HCT116 (cell line): ENCODE results near the gene SENP3. TPM values are rescaled to one million over a fixed set of nuclear protein-coding genes. Genes with fewer than 3 reads are reported as not detected.

ENCODE experiments used
- ATAC-seq: fragments of 200-7000 bp; cut with Tn5 transposase; 2 replicates; pipeline ENCODE4 v1.9.1; 2020; ENCODE audit warnings: mild to moderate bottlenecking, moderate library complexity
- BruUV-seq: library from RNA; stranded (reverse); fragments of 400-500 nt; replicated peaks from 2 replicates; lab custom pipeline; 2021; lab: Mats Ljungman, UMichigan
- CTCF ChIA-PET: fragments of 300-600 bp; sonication (Branson Sonifier 250); formaldehyde crosslinking; loops from one replicate; lab custom pipeline; 2021; ENCODE audit warnings: antibody characterized with exemption; lab: Charles Lee
- POLR2A ChIA-PET: fragments of 300-600, 350-600 bp; sonication (Branson Sonifier 250); formaldehyde crosslinking; loops from one replicate; lab custom pipeline; 2021; ENCODE audit warnings: antibody characterized with exemption; lab: Charles Lee
- RAD21 ChIA-PET, 2 experiments: fragments of 300-600 bp; sonication (Branson Sonifier 250); formaldehyde crosslinking; loops; one replicate each; lab custom pipeline; 2023; ENCODE audit warnings: low total read pairs in 2 of 2; ENCODE audit not compliant: uncharacterized antibody in 2 of 2, unreplicated experiment in 2 of 2, low non-redundant PET in 1 of 2; lab: Charles Lee
- DNase-seq: peaks from one replicate; pipeline ENCODE4 v3.0.0-alpha.2; 2010; ENCODE audit warnings: low read depth, low spot score
- H2AFZ ChIP-seq: fragments of 200-600 bp; shearing (Covaris generic), sonication (generic); 2 replicates; pipeline ENCODE4 v1.6.1; 2017; ENCODE audit warnings: low read depth, mixed run types, mixed read lengths, antibody characterized with exemption, low read length; ENCODE audit not compliant: poor library complexity, severe bottlenecking
- H3K27ac ChIP-seq: 2 replicates; pipeline ENCODE4 v1.5.1; 2012; ENCODE audit warnings: low read depth, low read length
- H3K27me3 ChIP-seq: fragments of 200-600 bp; sonication (generic); 2 replicates; pipeline ENCODE4 v1.6.1; 2016; ENCODE audit warnings: mixed run types, low read length, mixed read lengths; ENCODE audit not compliant: insufficient read depth
- H3K36me3 ChIP-seq, 2 experiments: fragments of 200-500 bp in 1 of 2; fragments of 200-600 bp in 1 of 2; sonication (Bioruptor generic) in 1 of 2; sonication (generic) in 1 of 2; 2 replicates each; pipeline versions ENCODE4 v1.5.1 to v1.6.1; 2014 to 2016; ENCODE audit warnings: low read length in 2 of 2, inconsistent platforms in 1 of 2, mixed read lengths in 1 of 2, mixed run types in 1 of 2; ENCODE audit not compliant: insufficient read depth in 2 of 2, control insufficient read depth in 1 of 2
- H3K4me1 ChIP-seq, 2 experiments: fragments of 200-600 bp in 1 of 2; sonication (generic) in 1 of 2; 2 replicates each; pipeline versions ENCODE4 v1.5.1 to v1.6.1; 2012 to 2017; ENCODE audit warnings: low read length in 2 of 2, inconsistent platforms in 1 of 2, mild to moderate bottlenecking in 1 of 2, mixed read lengths in 1 of 2, mixed run types in 1 of 2, moderate library complexity in 1 of 2; ENCODE audit not compliant: insufficient read depth in 2 of 2, control insufficient read depth in 1 of 2
- H3K4me2 ChIP-seq: fragments of 200-600 bp; sonication (generic); 2 replicates; pipeline ENCODE4 v1.6.1; 2017; ENCODE audit warnings: mixed run types, low read length, mixed read lengths
- H3K4me3 ChIP-seq, 2 experiments: fragments of 200-600 bp in 1 of 2; sonication (generic) in 1 of 2; replicated peaks in 1 of 2; 2 replicates each; pipeline ENCODE4 v1.5.1; 2011 to 2016; ENCODE audit warnings: low read length in 2 of 2, control low read depth in 1 of 2, low read depth in 1 of 2, mild to moderate bottlenecking in 1 of 2, mixed read lengths in 1 of 2, mixed run types in 1 of 2
- H3K79me2 ChIP-seq: fragments of 200-600 bp; sonication (generic); 2 replicates; pipeline ENCODE4 v1.6.1; 2017; ENCODE audit warnings: mild to moderate bottlenecking, mixed run types, low read length, moderate library complexity, mixed read lengths; ENCODE audit not compliant: insufficient read depth
- H3K9ac ChIP-seq: fragments of 200-600 bp; sonication (generic); 2 replicates; pipeline ENCODE4 v1.6.1; 2016; ENCODE audit warnings: low read length, mixed read lengths
- H3K9me2 ChIP-seq: fragments of 200-600 bp; sonication (generic), shearing (Covaris generic); 2 replicates; pipeline ENCODE4 v1.6.1; 2017; ENCODE audit warnings: mixed run types, mild to moderate bottlenecking, moderate library complexity; ENCODE audit not compliant: insufficient read depth
- H3K9me3 ChIP-seq, 2 experiments: fragments of 200-500 bp in 1 of 2; fragments of 200-600 bp in 1 of 2; sonication (Bioruptor generic) in 1 of 2; sonication (generic) in 1 of 2; 2 replicates each; pipeline ENCODE4 v1.6.1; 2014 to 2017; ENCODE audit warnings: low read length in 2 of 2, mixed read lengths in 2 of 2, inconsistent platforms in 1 of 2, low read depth in 1 of 2, mild to moderate bottlenecking in 1 of 2, mixed run types in 1 of 2, moderate library complexity in 1 of 2; ENCODE audit not compliant: control insufficient read depth in 1 of 2, insufficient read depth in 1 of 2
- H4K20me1 ChIP-seq: fragments of 200-600 bp; sonication (generic), shearing (Covaris generic); 2 replicates; pipeline ENCODE4 v1.6.1; 2017; ENCODE audit warnings: mixed run types, mild to moderate bottlenecking, moderate library complexity; ENCODE audit not compliant: insufficient read depth
- CEBPB ChIP-seq: IDR thresholded peaks from 2 replicates; pipeline ENCODE4 v1.6.1; 2012; ENCODE audit warnings: low read depth
- CTCF ChIP-seq, 3 experiments: fragments of 200-600 bp in 1 of 3; sonication (generic) in 1 of 3; IDR thresholded peaks in 2 of 3; conservative IDR thresholded peaks in 1 of 3; 2 replicates each; pipeline ENCODE4 v1.5.1; 2012 to 2017; ENCODE audit warnings: low read depth in 2 of 3, low read length in 2 of 3, antibody characterized with exemption in 1 of 3, borderline replicate concordance in 1 of 3, control low read depth in 1 of 3, mild to moderate bottlenecking in 1 of 3, mixed read lengths in 1 of 3, mixed run types in 1 of 3, moderate library complexity in 1 of 3; ENCODE audit not compliant: insufficient read depth in 1 of 3
- intact Hi-C: fragments of 100-400 bp; cut with micrococcal nuclease; formaldehyde crosslinking; loops from 2 replicates; pipeline ENCODE4 v1.10.0; 2022
- total RNA-seq: library from RNA; stranded (reverse); gene quantifications from one replicate; pipeline ENCODE4 v1.2.1, GENCODE V29; 2021; ENCODE audit not compliant: unreplicated experiment

The SENP3 gene
- total RNA-seq, 1 experiment from 2014 or later, result 73.8 TPM

GRCh38 chr17:7582396-7583252 lies 20.9 kb downstream of the SENP3 start:
- Histone ChIP-seq H3K9ac (peak overlapping the region; percentile 98), H3K27me3 (no peaks in the 10 kb centered on the region), H3K9me2 (no peaks in the 10 kb centered on the region), H3K27ac (peak overlapping the region; percentile 90), H4K20me1 (peaks cover 4% of the 10 kb centered on the region; the same call in 1 of the 2 replicates)
- ChIA-PET CTCF (interaction anchor here (1.1 to 4.9 kb wide), 2 partner anchors 9 to 105 kb away, joined by 3 to 39 read pairs; partner anchors contain the start of genes TP53 and WRAP53), RAD21 (interaction anchor here in 1 of 2 experiments (0.8 kb wide), 1 partner anchor 105 kb away, joined by 3 read pairs; the partner anchor contains the start of gene TP53)
- no peak for TF ChIP-seq CEBPB
- 0 out of 6 replicates have a peak, but pooled peaks of 1 of the 3 experiments have one; percentile 5 for TF ChIP-seq CTCF (IDR thresholded peaks at IDR 0.05 in 2 of 3, conservative IDR thresholded peaks at IDR 0.05 in 1 of 3; ENCODE audit: borderline replicate concordance in 1 of 3, insufficient read depth in 1 of 3, low read depth in 2 of 3, low read length in 2 of 3)
- TF ChIP-seq, all 23 proteins: peak for 1
- H2AFZ ChIP-seq, result no peak overlapping the region
- BruUV-seq, result no TSS peak
- ATAC-seq (no peak), DNase-seq (no peak)
- peak overlapping the region; percentile 60 to 97 for H3K4me3 ChIP-seq
- POLR2A ChIA-PET, result interaction anchor here (1.1 to 3.4 kb wide), 5 partner anchors 22 to 362 kb away, joined by 3 to 37 read pairs (median 7); partner anchors contain the start of genes ACADVL, DLG4, FXR2 and TMEM256
- H3K4me2 ChIP-seq, result peak overlapping the region; percentile 96
- H3K4me1 ChIP-seq, result peaks cover 14 to 62% of the 10 kb centered on the region in 2 experiments
- no peaks in the 10 kb centered on the region for H3K9me3 ChIP-seq
- intact Hi-C loops, result loop anchor here (5.0 kb wide), 1 partner anchor 255 kb away; no protein-coding TSS in a partner anchor
- H3K79me2 ChIP-seq, result peaks cover 60% of the 10 kb centered on the region
- H3K36me3 ChIP-seq, result peaks cover 6 to 24% of the 10 kb centered on the region in 2 experiments
